ENCODE data around the gene HIF3A. TPM values are rescaled to one million over a fixed set of nuclear protein-coding genes. Genes with fewer than 3 reads are reported as not detected.

HIF3A gene
- total and polyA plus RNA-seq, 2 of the 4 experiments (the other 2 are of a cell fraction): 0.02 TPM; not detected in 1

- H2BK5ac ChIP-seq (ENCODE audit: low read depth, low read length, poor library complexity, severe bottlenecking): no peak overlapping the region
- ChIA-PET POLR2A (ENCODE audit: unreplicated experiment) (no interaction called here), CTCF (no interaction called here)
- H3K9me1 ChIP-seq (ENCODE audit: insufficient read depth, low read length): peaks cover 33% of the 10 kb centered on the region
- 0 out of 2 replicates have a peak overlapping the region, but pooled peaks have one; percentile 5 for H3K9ac ChIP-seq (ENCODE audit: low read depth, low read length)
- TF ChIP-seq ELK1 (IDR thresholded peaks at IDR 0.05; ENCODE audit: borderline replicate concordance, low read depth, low read length) (no peak), SMC3 (IDR thresholded peaks at IDR 0.05; ENCODE audit: low read depth, low read length) (no peak), CTCF (conservative IDR thresholded peaks at IDR 0.05; ENCODE audit: low read depth, low read length) (no peak), NFE2L2 (IDR thresholded peaks at IDR 0.05; ENCODE audit: low read depth, low read length) (no peak), CEBPB (IDR thresholded peaks at IDR 0.05; ENCODE audit: low read depth, low read length) (no peak), FOS (IDR thresholded peaks at IDR 0.05; ENCODE audit: low read depth, low read length) (no peak), USF2 (IDR thresholded peaks at IDR 0.05; ENCODE audit: low read depth, low read length) (no peak), CHD1 (IDR thresholded peaks at IDR 0.05; ENCODE audit: low read depth, low read length) (no peak), MAZ (IDR thresholded peaks at IDR 0.05; ENCODE audit: borderline replicate concordance, low read depth, low read length) (no peak), MXI1 (IDR thresholded peaks at IDR 0.05; ENCODE audit: borderline replicate concordance, low read depth, low read length) (no peak), RFX5 (IDR thresholded peaks at IDR 0.05; ENCODE audit: low read depth, low read length) (no peak), RCOR1 (IDR thresholded peaks at IDR 0.05; ENCODE audit: insufficient replicate concordance, low read length) (no peak), BHLHE40 (IDR thresholded peaks at IDR 0.05; ENCODE audit: low read depth, low read length) (no peak), RAD21 (IDR thresholded peaks at IDR 0.05; ENCODE audit: low read length) (no peak), MAFK (IDR thresholded peaks at IDR 0.05; ENCODE audit: low read depth, low read length) (no peak), POLR2A (IDR thresholded peaks at IDR 0.05; ENCODE audit: low read depth, low read length) (no peak)
- peaks cover 24% of the 10 kb centered on the region for H3K36me3 ChIP-seq (ENCODE audit: control insufficient read depth, insufficient read depth, low read length)
- no peaks in the 10 kb centered on the region for H3K9me3 ChIP-seq (ENCODE audit: control insufficient read depth, insufficient read depth, low read length)
- H3K4me1 ChIP-seq (ENCODE audit: control insufficient read depth, insufficient read depth, low read length): peaks cover 18% of the 10 kb centered on the region
- peak overlapping the region; percentile 73 for H2AK9ac ChIP-seq (replicated peaks; ENCODE audit: low read depth, low read length, poor library complexity)
- peaks cover 36 to 85% of the 10 kb centered on the region in 2 experiments; a peak in 3 of 4 replicates for H3K79me1 ChIP-seq (ENCODE audit: low read depth in 1 of 2, low read length in 2 of 2)
- peak overlapping the region; percentile 74; the same call in 1 of the 2 replicates for H3K4ac ChIP-seq (ENCODE audit: low read depth, low read length)
- H3K23ac ChIP-seq (ENCODE audit: low read depth, low read length): peak overlapping the region; percentile 87
- peak overlapping the region; percentile 63 for H2AK5ac ChIP-seq (ENCODE audit: low read depth, low read length)
- intact Hi-C loops (cut with micrococcal nuclease): no loop called here
- WGBS, 2 experiments (ENCODE audit: extremely low coverage in 2 of 2, insufficient read length in 1 of 2): 80% methylated on average over 1 of the region's 8 CpGs; no CpG with 5 or more reads in 1 of the 2 experiments
- H2BK20ac ChIP-seq (ENCODE audit: low read depth, low read length): 0 out of 2 replicates have a peak overlapping the region, but pooled peaks have one; percentile 44
- peak overlapping the region; percentile 53 for H2AFZ ChIP-seq (replicated peaks; ENCODE audit: low read length, poor library complexity)
- no peak overlapping the region; the same call in 1 of the 2 replicates for H3K4me2 ChIP-seq (ENCODE audit: low read depth, low read length)
- H4K5ac ChIP-seq (ENCODE audit: low read depth, low read length): no peak overlapping the region
- H2BK15ac ChIP-seq (ENCODE audit: low read depth, low read length): no peak overlapping the region
- in situ Hi-C loops (cut with MboI; ENCODE audit: low sequenced_read_pairs): no loop called here
- H4K8ac ChIP-seq (ENCODE audit: low read depth in 2 of 2, low read length in 2 of 2): peak overlapping the region in 1 of 2 experiments; percentile 55; a peak in 2 of 4 replicates
- no peak for ATAC-seq (ENCODE audit: low read depth)
- H3K27me3 ChIP-seq (ENCODE audit: control insufficient read depth, insufficient read depth, low read length): no peaks in the 10 kb centered on the region
- peak overlapping the region; percentile 24 for H4K91ac ChIP-seq (ENCODE audit: insufficient read depth, low read depth, low read length)
- H4K20me1 ChIP-seq (ENCODE audit: insufficient read depth, low read length): peaks cover 30% of the 10 kb centered on the region
- no peak overlapping the region for H3K56ac ChIP-seq (ENCODE audit: extremely low read depth, insufficient read depth, low read length)
- H2BK120ac ChIP-seq (ENCODE audit: low read depth, low read length): peak overlapping the region; percentile 57
- dilution Hi-C loops (cut with HindIII; ENCODE audit: low sequenced_read_pairs, unreplicated experiment): no loop called here
- peak overlapping the region; percentile 53; the same call in 1 of the 2 replicates for H3K27ac ChIP-seq (ENCODE audit: insufficient read depth, low read length)
- H3K14ac ChIP-seq (replicated peaks; ENCODE audit: low read depth, low read length): peak overlapping the region; percentile 42
- H3K4me3 ChIP-seq (ENCODE audit: insufficient read depth, low read depth, low read length): no peak overlapping the region
- no peak for DNase-seq
- H3K18ac ChIP-seq (ENCODE audit: low read depth, low read length): no peak overlapping the region
- BruUV-seq (replicated peaks): no TSS peak
Observed at GRCh38 chr19:46350758-46351159, 53.9 kb downstream of the HIF3A start.
